Superior temporal gyrus (tissue), 1 donor: ENCODE data around the gene CGNL1.

Source experiments
- DNase-seq: peaks from one replicate; pipeline ENCODE4 v3.0.0-alpha.2; 2016; ENCODE audit errors: extremely low spot score

The CGNL1 gene, protein sequence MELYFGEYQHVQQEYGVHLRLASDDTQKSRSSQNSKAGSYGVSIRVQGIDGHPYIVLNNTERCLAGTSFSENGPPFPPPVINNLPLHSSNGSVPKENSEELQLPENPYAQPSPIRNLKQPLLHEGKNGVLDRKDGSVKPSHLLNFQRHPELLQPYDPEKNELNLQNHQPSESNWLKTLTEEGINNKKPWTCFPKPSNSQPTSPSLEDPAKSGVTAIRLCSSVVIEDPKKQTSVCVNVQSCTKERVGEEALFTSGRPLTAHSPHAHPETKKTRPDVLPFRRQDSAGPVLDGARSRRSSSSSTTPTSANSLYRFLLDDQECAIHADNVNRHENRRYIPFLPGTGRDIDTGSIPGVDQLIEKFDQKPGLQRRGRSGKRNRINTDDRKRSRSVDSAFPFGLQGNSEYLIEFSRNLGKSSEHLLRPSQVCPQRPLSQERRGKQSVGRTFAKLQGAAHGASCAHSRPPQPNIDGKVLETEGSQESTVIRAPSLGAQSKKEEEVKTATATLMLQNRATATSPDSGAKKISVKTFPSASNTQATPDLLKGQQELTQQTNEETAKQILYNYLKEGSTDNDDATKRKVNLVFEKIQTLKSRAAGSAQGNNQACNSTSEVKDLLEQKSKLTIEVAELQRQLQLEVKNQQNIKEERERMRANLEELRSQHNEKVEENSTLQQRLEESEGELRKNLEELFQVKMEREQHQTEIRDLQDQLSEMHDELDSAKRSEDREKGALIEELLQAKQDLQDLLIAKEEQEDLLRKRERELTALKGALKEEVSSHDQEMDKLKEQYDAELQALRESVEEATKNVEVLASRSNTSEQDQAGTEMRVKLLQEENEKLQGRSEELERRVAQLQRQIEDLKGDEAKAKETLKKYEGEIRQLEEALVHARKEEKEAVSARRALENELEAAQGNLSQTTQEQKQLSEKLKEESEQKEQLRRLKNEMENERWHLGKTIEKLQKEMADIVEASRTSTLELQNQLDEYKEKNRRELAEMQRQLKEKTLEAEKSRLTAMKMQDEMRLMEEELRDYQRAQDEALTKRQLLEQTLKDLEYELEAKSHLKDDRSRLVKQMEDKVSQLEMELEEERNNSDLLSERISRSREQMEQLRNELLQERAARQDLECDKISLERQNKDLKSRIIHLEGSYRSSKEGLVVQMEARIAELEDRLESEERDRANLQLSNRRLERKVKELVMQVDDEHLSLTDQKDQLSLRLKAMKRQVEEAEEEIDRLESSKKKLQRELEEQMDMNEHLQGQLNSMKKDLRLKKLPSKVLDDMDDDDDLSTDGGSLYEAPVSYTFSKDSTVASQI

DNA sequence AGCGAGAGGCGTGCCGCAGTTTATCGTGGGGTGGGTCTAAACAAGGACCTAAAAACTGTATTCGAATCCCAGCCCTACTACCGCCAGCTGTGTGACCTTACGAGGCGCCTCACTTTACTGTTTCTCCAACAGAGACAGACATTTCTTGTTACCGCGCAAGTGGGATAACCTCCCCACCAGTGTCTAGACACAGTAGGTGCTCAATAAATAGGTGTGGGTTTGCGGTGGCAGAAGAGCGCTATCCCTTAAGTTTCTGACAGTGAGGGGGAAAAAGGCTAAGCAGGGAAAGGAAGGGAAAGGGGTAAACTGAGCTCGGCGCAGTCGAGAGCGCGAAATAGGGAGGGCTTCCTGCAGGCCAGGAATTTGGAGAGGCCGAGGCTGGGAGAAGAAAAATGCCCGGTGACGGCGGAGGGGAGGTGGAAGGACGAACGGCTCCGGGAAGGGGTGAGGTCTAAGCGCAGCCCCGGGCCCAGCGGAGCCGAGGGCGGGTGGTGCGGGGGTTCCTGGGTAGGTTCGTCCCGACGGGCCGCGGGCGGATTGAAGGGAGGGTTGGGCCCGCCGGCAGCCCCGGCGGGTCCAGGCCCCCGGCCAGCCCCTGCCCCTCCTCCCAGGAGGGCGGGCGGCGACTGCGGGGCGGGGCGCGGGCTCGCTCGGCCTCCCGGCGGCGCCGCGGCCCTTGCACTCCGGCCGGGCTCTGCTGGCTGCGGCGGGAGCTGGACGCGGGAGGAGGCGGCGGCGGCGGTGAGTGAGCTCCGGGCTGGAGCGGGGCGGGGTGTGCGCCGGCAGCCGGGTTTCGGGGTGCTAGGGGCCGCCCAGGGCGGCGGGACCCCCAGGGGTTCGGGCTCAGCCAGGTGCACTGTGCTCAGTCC lies at the start of gene CGNL1:
Gene CGNL1, plus strand, starts transcription at position 679 of the 869 bp plus-strand sequence. CDS start 61,495 bp downstream, outside the sequence.
- no peak for DNase-seq

DNA sequence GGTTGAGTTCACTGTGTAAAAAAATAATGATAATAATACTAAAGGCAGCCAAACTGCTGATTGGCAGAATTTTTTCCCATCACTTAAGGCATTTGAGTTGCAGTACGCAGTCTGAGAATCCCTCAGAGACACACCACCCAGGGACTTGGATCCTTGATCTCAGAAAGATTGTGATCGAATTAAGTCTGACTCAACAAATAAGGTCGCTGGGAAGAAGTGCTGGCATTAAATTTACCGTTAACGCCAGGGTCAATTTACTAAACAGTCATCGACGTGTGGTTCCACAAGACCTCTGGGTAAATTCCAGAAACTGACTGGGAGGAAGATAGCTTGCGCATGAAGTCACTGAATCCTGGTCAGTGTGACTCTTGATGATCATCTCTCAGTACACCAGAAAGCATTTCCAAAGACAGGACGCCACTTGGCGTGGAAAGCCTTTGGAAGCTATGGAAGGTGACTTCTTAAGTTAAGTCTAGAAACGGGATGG lies 48.3 kb upstream of the CGNL1 start:
- no peak for DNase-seq

DNA sequence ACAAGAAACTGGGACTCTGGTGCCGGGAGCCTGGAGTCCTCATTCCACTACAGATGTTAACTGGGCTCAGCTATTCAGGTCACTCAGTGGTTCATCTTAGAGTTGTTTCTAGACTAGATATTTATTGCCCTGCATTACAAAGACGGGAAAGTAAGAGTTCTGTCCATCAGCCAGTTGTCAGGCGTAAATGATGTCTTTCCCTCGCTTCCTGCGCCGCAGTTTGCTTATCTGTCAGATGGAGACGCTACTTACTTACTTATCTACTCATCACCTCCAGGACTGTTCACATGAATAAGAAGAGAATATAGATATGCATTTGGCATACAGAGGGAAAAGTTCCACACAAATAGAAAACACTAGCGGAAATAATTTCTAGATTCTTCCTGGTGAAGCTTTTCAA lies 47.8 kb upstream of the CGNL1 start:
- DNase-seq, result no peak

DNA sequence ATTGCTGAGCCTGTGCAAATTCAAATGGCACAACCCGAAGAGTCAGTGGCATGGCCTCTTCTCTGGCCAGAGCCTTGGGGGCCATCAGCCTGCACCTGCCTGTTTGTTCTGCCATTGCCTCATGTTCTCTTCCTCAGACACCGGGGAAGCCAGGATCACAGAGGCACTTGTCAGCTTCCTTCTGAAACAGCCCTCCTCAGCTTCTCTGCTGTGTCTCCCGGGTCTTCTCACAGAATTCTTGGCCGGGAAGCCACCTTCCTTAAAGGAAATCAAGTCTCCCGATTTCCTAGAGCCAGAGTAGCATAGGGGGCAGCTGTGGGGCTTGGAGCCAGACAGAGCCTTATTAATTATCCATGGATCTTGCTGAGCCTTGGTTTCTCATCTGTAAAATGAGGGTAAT lies 47.4 kb upstream of the CGNL1 start:
- DNase-seq, result no peak

DNA sequence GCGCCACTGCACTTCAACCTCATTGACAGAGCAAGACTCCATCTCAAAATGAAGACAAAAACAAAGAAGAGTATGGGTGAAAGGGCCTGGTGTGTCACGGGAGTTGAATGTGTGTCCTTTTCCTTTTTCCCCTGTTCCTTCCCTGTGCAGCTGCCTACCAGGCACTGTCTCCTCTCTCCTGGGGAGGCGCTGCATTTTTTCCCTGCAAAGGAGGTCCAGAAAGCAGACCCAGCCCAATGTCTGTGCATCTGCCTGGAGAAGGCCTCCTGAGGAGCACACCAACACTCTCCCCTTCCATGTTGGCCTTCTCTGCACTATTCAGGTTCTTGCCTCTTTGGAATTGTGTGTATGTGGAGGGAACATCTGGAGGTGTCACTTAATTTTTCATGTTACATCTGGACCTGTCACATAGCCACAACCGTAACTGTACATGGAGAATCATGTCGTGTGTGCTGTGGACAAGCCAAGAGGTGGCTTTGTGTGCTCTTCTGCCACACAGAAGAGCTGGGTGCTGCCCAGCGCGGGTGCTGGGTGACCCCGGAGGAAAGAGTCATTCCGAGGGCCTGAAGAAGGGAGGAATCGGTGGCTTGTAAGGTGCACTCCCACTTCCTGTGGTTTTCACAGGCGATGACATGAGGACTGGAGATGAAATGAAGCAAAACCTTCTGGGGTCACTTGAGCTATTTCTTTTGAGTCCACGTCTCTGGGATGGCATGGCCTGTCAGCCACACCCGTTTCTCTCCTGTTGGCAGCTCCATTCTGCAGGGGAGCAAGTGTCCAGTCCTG lies 46.5 kb upstream of the CGNL1 start:
- no peak for DNase-seq

DNA sequence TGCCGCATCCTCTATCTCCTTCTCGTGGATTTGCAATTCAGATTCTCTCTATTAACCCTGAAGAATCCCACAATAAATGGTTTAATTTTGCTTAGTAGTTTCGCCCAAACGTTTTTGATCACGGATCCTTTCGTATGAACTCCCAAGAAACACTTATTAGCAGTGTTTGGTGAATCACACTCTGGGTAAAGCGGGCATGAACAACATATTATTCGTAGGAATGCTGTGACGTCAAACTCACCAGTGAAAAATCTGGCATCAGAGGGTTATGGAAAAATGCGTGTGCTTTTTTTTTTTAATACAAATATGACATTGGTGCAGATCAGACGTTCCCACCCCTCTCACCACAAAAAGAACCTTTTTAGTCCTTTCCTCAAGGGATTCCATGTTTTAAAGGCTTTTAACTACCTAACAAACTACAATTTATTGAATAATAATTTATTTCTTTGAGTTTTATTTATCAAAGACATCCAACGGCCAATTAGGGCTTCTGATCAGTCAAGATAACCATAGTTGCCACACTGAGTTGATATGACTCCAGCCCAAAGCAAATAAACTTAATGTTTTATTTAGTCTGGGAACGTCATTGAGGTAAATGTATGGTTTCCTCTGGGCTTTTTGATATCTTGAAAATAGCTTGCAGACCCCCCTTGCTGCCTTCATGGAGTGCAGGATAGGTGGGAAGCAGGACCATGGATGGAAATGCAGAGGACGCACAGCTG lies 45.5 kb upstream of the CGNL1 start:
- no peak for DNase-seq

DNA sequence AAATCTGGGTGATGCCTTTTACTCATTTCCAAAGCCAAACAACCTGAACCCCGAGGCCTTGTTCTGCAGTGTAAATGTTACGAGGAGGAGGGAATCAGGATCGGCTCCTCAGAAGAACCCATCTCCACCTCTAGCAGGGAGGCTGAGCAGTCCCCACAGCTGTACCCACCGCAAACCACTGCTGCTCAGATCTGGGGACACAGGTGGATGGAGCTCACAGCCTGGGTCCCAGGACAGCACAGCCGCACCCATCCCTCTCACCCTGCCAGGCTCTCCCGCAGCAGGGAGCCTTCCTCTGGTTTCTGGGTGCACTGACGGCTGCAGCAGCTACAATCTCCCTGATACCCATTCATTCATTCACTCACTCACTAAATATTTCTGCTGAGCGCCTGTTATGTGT lies 44.0 kb upstream of the CGNL1 start:
- DNase-seq, result no peak

DNA sequence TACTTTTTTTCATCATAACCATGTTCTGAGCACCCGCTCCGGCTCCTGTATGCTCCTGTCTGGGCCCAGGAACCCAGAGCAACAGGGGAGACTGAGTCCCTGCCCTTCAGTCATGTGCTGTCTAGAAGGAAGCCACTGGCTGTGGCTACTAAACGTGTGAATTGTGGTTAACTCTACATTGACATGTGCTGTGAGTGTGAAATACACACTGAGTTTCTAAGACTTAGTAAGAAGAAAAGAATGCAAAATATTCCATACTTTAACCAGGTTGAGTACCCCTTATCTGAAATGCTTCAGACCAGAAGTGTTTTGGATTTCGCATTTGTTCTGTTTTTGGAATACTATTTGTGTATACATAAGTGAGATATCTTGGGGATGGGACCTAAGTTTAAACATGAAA lies 42.8 kb upstream of the CGNL1 start:
- DNase-seq, result no peak

DNA sequence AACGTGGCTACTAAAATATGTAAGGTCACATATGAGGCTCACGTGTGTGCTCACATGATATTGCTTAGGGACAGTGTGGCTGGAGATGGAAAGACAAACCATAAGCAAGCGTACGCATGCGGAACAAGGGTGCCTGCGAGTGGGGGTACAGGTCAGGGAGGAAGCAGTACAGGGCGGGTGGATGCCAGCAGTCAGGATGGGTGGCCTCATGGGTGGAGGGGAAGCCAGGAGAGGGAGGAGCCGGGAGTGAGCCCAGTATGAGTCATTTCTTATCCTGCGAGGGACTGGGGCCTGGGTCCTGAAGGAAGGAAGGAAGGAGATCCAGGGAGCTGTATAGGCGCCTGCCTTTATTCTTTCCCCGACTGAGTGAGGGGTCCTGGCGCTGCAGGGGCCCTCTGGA lies 42.0 kb upstream of the CGNL1 start:
- no peak for DNase-seq

DNA sequence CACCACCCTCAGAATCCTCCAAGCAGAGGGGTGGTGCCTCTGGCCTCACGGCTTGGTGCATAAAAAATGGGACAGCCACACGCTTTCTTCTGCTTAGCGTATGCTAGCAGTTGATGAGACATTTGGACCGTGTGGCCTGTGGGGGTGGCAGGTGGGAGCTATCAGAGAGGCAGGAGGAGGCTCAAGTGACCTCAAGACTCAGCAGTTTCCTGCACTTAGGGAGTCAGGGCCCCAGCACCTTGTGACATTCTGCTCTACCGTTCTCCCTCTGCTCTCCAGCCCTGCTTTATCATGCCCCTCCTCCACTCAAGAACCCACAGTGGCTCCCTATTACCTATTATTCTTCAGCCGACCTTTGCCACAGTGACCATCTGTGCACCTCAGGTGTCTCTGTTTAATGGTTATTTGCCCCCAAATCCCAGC lies 41.0 kb upstream of the CGNL1 start:
- DNase-seq, result no peak

DNA sequence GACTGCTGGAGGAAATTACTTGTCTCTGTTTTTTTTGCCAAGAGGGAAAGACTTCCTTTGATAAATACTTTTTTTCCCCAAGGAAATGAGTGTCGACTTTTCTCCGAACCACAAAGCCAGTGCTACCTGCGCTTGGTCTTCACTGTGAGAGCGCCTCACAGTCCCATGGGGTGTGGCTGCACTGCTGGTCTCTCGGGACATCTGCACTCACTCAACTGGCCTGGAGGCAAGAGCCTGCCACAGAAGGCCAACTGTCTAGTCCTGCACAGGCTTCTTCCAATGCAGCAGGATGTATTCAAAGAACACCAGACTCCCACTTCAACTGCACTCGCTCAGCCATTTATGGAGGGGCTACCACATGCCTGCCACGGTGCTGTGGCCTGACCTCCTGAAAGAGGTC lies 40.6 kb upstream of the CGNL1 start:
- no peak for DNase-seq

DNA sequence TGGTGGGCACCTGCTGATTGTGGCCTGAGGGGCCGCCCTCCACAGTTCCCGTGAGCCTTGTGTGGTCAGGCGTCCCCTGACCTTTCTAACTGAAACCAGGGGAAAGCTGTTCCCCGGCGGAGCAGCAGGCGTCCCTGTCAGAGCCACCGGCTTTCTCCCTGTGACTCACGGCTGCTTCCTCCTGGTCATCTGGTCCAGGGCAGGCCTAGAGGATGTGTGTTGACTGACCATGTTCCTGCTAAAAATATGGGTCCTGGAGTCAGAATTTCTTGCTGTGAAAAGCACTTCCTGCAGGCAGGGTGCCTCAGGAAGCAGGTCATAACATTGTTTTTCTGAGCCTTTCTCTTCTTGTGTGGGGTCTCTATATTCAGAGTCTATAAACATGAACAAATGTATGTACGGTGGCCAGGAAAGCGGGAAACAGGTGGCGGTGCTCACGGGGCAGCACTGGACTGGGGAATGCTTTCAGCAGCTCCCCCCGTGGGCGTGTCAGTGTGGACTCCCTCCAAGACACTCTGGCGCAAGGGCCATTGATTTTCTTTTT lies 38.4 kb upstream of the CGNL1 start:
- DNase-seq, result no peak

DNA sequence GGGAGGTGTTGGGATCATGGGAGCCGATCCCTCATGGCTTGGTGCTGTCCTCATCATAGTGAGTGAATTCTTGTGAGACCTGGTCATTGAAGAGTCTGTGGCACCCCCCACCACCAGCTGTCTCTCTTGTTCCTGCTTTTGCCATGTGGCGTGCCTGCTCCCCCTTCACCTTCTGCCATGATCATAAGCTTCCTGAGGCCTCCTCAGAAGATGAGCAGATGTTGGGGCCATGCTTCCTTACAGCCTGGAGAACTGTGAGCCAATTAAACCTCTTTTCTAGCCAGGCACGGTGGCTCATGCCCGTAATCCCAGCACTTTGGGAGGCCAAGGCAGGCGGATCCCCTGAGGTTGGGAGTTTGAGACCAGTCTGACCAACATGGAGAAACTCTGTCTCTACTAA lies 37.0 kb upstream of the CGNL1 start:
- no peak for DNase-seq

DNA sequence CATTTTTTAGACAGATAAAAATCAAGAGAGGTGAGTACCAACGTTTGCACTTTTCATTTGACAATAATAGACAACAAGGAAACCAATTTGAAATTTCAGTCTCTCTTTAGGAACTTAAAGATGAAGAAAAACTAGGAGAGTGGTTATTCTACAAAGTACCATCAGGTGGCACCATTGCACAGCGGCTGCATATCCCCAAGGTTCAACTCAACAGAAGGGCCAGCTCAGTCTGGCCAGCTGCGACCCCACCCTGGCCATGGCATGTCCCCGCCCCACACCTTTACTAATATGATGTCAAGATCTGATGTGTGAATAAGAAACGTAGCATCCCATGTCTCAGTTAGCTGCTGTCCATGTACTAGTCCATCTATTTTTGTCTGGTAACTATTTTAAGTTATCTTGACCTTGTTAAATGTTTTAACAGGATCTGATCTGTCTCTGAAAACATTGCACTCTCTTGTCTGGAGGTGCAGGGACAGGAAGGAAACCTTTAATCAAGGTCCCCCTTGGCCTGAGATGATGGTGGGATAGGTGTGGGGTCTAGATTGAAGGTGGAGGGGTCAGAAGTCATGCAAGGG lies 35.5 kb upstream of the CGNL1 start:
- DNase-seq, result peak; percentile 86

DNA sequence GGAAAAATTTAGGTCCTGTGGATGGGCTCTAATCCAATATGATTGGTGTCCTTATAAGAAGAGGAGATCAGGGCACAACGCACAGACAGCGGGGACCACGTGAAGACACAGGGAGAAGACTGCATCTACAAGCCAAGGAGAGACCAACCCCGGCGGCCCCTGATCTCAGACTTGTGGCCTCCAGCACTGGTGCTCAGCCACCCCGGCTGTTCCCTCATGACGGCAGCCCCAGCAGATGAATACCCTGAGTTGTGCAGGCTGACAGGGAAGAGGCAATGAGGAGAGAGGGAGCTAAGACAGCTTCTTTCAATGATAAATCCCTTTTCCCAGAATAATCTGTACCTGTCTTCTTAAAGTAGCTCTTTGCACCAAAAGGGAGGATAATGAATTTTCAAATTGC lies 33.3 kb upstream of the CGNL1 start:
- no peak for DNase-seq

DNA sequence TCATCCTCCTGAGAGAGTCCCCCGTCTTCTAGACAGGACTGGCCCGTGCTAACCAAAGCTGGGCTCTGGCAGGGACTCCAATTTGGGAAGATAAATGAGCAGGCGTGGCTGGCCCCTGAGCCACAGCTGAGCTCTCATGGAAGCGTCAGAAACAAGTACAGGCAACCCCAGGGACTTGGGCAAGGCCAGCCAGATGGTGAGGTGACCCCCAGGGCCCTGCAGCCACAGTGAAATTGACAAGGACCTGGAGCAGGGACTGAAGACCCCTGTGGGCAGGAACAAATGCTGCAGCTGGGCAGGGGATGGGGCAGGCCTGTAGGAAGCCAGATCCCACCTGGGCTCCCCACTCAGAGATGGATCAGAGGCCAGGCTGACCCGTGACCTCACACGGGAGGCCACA lies 32.8 kb upstream of the CGNL1 start:
- DNase-seq, result no peak

DNA sequence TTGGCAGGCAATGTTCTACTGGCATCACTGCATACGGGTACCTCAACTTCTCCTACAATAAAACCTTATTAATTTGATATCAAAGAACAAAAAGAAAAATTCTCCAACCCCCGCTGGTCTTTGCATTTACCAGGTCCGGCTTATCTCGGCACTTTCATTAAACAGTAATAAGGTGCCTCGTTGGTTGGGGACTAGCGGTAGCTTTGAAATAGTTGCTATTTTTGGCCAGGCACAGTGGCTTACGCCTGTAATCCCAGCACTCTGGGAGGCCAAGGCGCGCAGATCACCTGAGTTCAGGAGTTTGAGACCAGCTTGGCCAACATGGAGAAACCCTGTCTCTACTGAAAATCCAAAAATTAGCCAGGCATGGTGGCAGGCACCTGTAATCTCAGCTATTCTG lies 32.0 kb upstream of the CGNL1 start:
- no peak for DNase-seq

DNA sequence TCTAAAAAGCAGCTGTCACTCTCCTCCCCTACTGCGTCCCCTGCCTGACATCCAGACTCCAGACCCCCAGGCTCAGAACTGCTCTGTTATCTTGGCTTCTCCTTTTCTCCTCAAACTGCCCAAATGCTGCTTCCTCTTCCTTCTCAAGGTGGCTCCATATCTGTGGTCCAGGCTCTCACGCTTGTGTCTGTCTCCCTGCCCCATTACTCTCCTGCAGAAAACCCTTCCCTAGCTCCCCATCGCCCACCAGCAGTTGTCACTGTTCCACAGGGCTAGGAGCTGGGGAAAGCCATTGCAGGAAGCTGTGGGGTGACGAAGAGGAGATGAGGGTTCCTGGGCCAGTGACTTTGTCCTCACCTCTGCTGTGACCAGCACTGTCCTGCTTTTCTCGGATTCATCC lies 30.7 kb upstream of the CGNL1 start:
- no peak for DNase-seq

DNA sequence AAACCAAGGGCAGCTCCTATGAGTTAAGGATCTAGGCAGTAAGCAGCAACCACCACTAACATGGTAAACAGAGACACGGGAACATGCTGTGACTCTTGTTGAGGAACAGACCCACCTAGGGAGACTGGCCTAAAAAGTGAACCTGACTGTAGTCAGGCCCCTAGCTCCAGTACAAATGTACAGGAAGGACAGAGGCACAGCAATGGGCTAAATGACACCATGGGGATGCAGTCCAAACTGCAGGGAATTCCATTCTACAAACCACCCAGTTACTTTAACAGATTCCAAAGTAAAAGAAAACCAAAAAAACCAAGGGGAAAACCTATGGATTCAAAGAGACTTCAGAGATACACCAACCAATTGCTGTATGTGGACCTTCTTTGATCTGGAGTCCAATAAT lies 28.2 kb upstream of the CGNL1 start:
- DNase-seq, result no peak
